ENCODE results near the gene TACC2.
"Not testable (repeated sequence)": the region's sequence is repeated elsewhere in the genome, so short reads cannot be mapped to it uniquely, and the experiment has no call there.

The TACC2 gene

DNA sequence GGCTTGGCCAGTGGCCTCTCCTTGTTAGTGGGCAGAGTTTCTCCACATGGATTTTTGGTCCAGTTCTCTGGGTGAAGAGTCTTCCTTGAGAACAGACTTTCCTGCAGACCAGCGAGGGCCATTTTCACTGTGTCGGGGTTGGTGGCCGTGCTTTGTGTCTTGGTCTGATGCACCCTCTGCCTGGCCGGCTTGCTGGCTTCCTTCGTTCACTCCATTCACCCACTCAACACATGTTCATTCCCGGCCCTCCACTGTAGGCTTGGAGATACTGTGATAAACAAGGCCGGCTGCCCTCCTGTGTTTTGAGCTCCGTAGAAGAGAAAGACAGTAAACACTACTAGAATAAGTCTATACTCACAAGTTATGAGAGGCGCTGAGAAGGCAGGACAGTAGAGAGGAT lies 205.3 kb downstream of the TACC2 start:
- FAIRE-seq: no peak
- TF ChIP-seq POLR2A (IDR thresholded peaks at IDR 0.05; ENCODE audit: low read depth, low read length): no peak

GRCh38 chr10:122196218-122196617 lies 207.3 kb downstream of the TACC2 start:
- no peak for DNase-seq (ENCODE audit: insufficient read length, low spot score)
- TF ChIP-seq POLR2A (IDR thresholded peaks at IDR 0.05; ENCODE audit: low read depth, low read length): no peak
- no peak for FAIRE-seq

More for the DNA sequence above, 205.3 kb downstream of the TACC2 start:
- no peak for DNase-seq (ENCODE audit: insufficient read length, low spot score)

DNA sequence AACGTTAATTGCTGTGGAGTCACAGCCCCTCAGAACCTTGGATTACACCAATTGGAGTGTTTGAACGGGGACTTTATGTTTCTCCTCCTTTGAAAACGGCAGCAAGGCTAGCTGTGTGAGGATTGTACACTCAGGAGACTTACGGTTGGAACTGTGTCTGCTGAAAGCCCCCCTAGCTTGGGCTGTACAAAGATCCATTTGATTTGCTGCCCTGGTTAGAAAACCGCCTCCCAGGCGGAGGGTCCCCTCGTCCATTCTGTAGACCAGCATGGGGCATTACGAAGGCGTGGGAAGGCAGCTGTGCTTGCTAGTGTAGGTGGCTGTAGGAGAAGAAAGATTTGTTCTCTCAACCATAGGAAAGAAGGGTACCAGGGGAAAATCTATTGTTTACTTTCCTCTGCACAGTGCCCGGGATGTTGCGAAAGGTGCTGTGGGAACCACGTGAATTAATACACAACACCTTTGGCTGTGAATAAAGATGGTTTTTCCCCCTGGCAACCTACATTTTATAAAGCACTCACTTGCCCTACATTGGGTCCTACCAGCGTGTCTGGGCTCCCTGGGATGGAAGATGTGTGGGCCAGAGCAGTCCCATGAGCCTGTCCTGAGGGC lies 208.8 kb downstream of the TACC2 start:
- TF ChIP-seq POLR2A (IDR thresholded peaks at IDR 0.05; ENCODE audit: low read depth, low read length): no peak
- DNase-seq (ENCODE audit: insufficient read length, low spot score): no peak
- FAIRE-seq: no peak

GRCh38 chr10:122198631-122199030 lies 209.7 kb downstream of the TACC2 start:
- DNase-seq (ENCODE audit: insufficient read length, low spot score) (no peak), FAIRE-seq (no peak)
- no peak for TF ChIP-seq POLR2A (IDR thresholded peaks at IDR 0.05; ENCODE audit: low read depth, low read length)

GRCh38 chr10:122199070-122199469 lies 210.1 kb downstream of the TACC2 start:
- no peak for TF ChIP-seq POLR2A (IDR thresholded peaks at IDR 0.05; ENCODE audit: low read depth, low read length)
- DNase-seq (ENCODE audit: insufficient read length, low spot score) (no peak), FAIRE-seq (no peak)

DNA sequence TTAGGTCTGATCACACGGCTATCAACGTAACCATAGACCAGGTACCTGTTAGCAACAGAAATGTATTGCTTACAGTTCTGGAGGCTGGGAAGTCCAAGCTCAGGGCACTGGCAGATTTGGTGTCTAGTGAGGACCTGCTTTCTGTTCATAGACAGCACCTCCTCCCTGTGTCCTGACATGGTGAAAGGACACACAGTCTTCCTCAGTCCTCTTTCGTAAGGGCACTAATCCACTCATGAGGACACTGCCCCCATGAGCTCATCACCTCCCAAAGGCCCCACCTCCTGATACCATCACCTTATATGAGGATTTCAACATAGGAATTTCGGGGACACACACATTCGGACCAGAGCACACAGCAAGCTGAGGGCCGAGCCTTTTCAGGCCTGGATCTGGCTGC lies 210.7 kb downstream of the TACC2 start:
- FAIRE-seq: no peak
- no peak for TF ChIP-seq POLR2A (IDR thresholded peaks at IDR 0.05; ENCODE audit: low read depth, low read length)
- DNase-seq (ENCODE audit: insufficient read length, low spot score): no peak

GRCh38 chr10:122201401-122201800 lies 212.4 kb downstream of the TACC2 start:
- FAIRE-seq: no peak
- no peak for TF ChIP-seq POLR2A (IDR thresholded peaks at IDR 0.05; ENCODE audit: low read depth, low read length)
- no peak for DNase-seq (ENCODE audit: insufficient read length, low spot score)

DNA sequence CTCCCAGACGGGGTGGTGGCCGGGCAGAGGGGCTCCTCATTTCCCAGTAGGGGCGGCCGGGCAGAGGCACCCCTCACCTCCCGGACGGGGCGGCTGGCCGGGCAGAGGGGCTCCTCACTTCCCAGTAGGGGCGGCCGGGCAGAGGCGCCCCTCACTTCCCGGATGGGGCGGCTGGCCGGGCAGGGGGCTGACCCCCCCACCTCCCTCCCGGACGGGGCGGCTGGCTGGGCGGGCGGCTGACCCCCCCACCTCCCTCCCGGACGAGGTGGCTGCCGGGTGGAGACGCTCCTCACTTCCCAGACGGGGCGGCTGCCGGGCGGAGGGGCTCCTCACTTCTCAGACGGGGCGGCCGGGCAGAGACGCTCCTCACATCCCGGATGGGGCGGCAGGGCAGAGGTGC lies 214.2 kb downstream of the TACC2 start:
- not testable (repeated sequence) for DNase-seq (ENCODE audit: insufficient read length, low spot score); FAIRE-seq

DNA sequence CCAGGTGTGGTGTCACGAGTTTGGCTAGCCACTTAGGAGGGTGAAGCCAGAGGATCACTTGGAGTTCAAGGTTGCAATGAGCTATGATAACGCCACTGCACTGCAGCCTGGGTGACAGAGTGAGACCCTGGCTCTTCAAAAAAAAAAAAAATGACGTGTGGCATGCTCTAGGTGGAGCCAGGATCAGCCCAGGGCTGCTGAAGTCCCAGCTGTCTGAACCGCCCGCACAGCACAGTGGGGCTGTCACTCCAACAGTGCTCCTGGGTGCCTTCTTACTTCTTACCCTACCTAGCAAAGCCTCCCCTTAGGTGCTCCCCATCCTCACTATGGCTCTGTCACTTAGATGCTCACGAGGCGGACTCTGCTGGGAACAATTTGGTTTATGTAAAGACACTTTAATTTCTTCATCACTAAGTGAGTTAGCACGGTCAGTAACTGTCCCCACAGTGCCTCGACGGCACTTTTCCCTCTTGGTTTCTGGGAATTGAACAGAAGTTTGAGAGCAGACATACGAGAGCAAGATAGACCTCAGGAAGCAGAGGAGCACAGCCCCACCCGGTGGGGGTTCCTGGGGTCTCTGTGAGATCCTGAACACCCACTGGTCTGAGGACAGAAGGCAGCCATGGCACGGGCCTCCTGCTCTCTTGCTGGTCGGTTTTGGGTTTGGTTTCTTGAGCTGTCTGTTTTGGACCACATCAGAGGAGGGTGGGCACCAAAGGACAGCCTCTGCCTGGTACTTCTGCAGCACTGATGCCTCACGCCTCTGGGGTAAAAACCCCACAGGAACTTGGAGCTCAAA lies 215.9 kb downstream of the TACC2 start:
- FAIRE-seq: no peak
- no peak for TF ChIP-seq POLR2A (IDR thresholded peaks at IDR 0.05; ENCODE audit: low read depth, low read length)
- DNase-seq (ENCODE audit: insufficient read length, low spot score): no peak

DNA sequence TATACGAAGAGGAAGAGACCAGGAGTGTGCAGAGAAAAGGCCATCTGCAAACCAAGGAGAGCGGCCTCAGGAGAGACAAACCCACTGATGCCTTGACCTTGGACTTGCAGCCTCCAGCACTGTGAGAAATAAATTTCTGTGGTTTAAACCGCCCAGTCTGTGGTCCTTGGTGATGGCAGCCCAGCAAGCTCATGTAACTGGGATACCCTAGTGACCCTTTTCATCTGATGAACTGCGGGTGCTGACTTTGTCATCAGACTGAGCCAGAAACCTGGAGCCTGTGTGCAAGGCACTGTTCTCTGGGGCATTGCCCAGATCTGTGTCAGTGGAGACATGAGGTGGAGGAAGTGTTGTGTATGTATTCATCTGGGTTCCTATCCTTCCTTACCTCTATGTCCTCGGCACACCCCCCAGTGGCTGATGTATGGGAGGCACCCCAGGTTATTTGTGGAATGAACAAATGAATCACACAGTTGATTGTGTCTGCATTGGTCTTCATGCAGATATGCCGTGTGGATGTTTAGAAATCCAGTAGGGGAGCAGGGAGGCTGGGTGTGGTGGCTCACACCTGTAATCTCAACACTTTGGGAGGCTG lies 217.6 kb downstream of the TACC2 start:
- no peak for FAIRE-seq
- no peak for DNase-seq (ENCODE audit: insufficient read length, low spot score)
- no peak for TF ChIP-seq POLR2A (IDR thresholded peaks at IDR 0.05; ENCODE audit: low read depth, low read length)

GRCh38 chr10:122207163-122207562 lies 218.2 kb downstream of the TACC2 start:
- TF ChIP-seq POLR2A (IDR thresholded peaks at IDR 0.05; ENCODE audit: low read depth, low read length): no peak
- FAIRE-seq (no peak), DNase-seq (ENCODE audit: insufficient read length, low spot score) (no peak)

- DNase-seq (ENCODE audit: insufficient read length, low spot score) (no peak), FAIRE-seq (no peak)
- no peak for TF ChIP-seq POLR2A (IDR thresholded peaks at IDR 0.05; ENCODE audit: low read depth, low read length)
These were observed 218.6 kb downstream of the TACC2 start for GRCh38 chr10:122207596-122207995.

DNA sequence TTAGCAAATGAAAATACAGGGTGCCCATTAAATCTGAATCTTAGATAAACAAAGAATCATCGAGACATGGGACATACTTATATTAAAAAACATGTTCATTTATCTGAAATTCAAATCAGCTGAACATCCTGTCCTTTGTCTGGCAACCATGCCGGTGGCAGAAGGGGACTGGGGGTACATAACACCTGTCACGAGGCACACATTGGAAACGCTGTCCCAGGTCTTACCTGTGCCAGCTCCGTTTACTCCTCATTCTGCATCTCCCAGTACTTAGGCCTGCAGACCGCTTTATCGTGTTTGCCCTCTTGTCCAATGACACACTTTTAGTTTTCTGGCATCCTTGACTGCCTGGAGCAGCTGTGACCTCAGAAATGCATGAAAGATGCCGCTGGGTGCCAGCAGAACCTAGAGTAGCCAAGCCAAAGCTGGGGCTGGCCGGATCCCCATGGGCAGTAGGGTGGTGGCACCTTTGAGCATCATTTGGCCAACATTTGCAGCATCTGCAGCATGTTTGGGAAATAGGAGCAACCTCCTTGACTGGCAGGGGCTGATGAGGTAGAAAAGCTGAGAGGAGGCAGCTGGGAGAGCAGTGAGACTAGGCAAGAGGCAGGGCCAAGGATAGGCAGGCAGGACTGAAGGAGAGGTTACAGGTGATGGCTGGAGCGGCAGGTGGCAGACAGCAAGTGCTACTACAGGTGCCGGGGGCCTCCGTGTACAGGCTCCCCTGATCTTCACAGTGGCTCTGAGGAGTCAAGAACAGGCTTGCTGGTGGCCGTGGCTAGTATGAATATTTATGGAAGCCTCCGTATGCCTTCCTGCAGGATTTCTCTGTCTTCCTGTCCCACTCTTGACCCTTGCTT lies 219.8 kb downstream of the TACC2 start:
- DNase-seq (ENCODE audit: insufficient read length, low spot score) (no peak), FAIRE-seq (no peak)
- TF ChIP-seq POLR2A (IDR thresholded peaks at IDR 0.05; ENCODE audit: low read depth, low read length): no peak

Data from H54 (cell line).